Esophagus squamous epithelium (tissue), 4 donors: Measurements from ENCODE around the gene MED7.

ENCODE experiments used
- CTCF ChIP-seq, 6 experiments: fragments of 450-650 bp in 4 of 6; fragments of 200-600 bp in 2 of 6; sonication (generic) in 2 of 6; IDR thresholded peaks; one replicate each; pipeline ENCODE4 v1.5.1; 2016 to 2019; ENCODE audit warnings: antibody characterized with exemption in 6 of 6, mild to moderate bottlenecking in 4 of 6, moderate library complexity in 4 of 6
- POLR2A ChIP-seq, 4 donors: fragments of 450-650 bp; IDR thresholded peaks; one replicate each; pipeline ENCODE4 v1.6.1; 2017; ENCODE audit warnings: antibody characterized with exemption in 4 of 4, mild to moderate bottlenecking in 4 of 4, moderate library complexity in 3 of 4

- TF ChIP-seq CTCF (IDR thresholded peaks at IDR 0.05), result no peak
- TF ChIP-seq POLR2A (IDR thresholded peaks at IDR 0.05), result no peak
These were observed 5.0 kb downstream of the MED7 start for GRCh38 chr5:157137691-157138090.
